Measurements from ENCODE around the gene PRPF38A. TPM values are rescaled to one million over a fixed set of nuclear protein-coding genes. Genes with fewer than 3 reads are reported as not detected.

The PRPF38A gene, protein sequence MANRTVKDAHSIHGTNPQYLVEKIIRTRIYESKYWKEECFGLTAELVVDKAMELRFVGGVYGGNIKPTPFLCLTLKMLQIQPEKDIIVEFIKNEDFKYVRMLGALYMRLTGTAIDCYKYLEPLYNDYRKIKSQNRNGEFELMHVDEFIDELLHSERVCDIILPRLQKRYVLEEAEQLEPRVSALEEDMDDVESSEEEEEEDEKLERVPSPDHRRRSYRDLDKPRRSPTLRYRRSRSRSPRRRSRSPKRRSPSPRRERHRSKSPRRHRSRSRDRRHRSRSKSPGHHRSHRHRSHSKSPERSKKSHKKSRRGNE
- total RNA-seq (18.2 TPM), polyA plus RNA-seq (ENCODE audit: insufficient read depth in 1 of 8, insufficient read length in 8 of 8, low replicate concordance in 1 of 8) (10 to 100 TPM; 38.2 to 49.2 (median 42.5) TPM)
- long read RNA-seq, donor 1, full-length matches to known transcripts, result 6 of 12 reads
- long read RNA-seq, donor 1, partial matches to known transcripts, result 6 of 12 reads
- long read RNA-seq, donor 1, other reads (novel, unspliced or antisense), result 0 of 12 reads
- long read RNA-seq, donor 2, full-length matches to known transcripts, result 2 of 2 reads
- long read RNA-seq, donor 2, partial matches to known transcripts, result 0 of 2 reads
- long read RNA-seq, donor 2, other reads (novel, unspliced or antisense), result 0 of 2 reads
- long read RNA-seq, donor 3, full-length matches to known transcripts, result 6 of 15 reads
- long read RNA-seq, donor 3, partial matches to known transcripts, result 9 of 15 reads
- long read RNA-seq, donor 3, other reads (novel, unspliced or antisense), result 0 of 15 reads
- long read RNA-seq, donor 4, full-length matches to known transcripts, result 11 of 11 reads
- long read RNA-seq, donor 4, partial matches to known transcripts, result 0 of 11 reads
- long read RNA-seq, donor 4, other reads (novel, unspliced or antisense), result 0 of 11 reads
- long read RNA-seq, donor 5, full-length matches to known transcripts, result 28 of 51 reads
- long read RNA-seq, donor 5, partial matches to known transcripts, result 17 of 51 reads
- long read RNA-seq, donor 5, other reads (novel, unspliced or antisense), result 6 of 51 reads
- long read RNA-seq, donor 6, full-length matches to known transcripts, result 14 of 14 reads
- long read RNA-seq, donor 6, partial matches to known transcripts, result 0 of 14 reads
- long read RNA-seq, donor 6, other reads (novel, unspliced or antisense), result 0 of 14 reads
- long read RNA-seq, donor 7, full-length matches to known transcripts, result 19 of 25 reads
- long read RNA-seq, donor 7, partial matches to known transcripts, result 6 of 25 reads
- long read RNA-seq, donor 7, other reads (novel, unspliced or antisense), result 0 of 25 reads
- long read RNA-seq, donor 8, full-length matches to known transcripts, result 12 of 19 reads
- long read RNA-seq, donor 8, partial matches to known transcripts, result 7 of 19 reads
- long read RNA-seq, donor 8, other reads (novel, unspliced or antisense), result 0 of 19 reads
- long read RNA-seq, donor 9, full-length matches to known transcripts, result 10 of 10 reads
- long read RNA-seq, donor 9, partial matches to known transcripts, result 0 of 10 reads
- long read RNA-seq, donor 9, other reads (novel, unspliced or antisense), result 0 of 10 reads
- long read RNA-seq, donor 10, full-length matches to known transcripts, result 11 of 11 reads
- long read RNA-seq, donor 10, partial matches to known transcripts, result 0 of 11 reads
- long read RNA-seq, donor 10, other reads (novel, unspliced or antisense), result 0 of 11 reads
- long read RNA-seq, donor 11, full-length matches to known transcripts, result 9 of 17 reads
- long read RNA-seq, donor 11, partial matches to known transcripts, result 8 of 17 reads
- long read RNA-seq, donor 11, other reads (novel, unspliced or antisense), result 0 of 17 reads

DNA sequence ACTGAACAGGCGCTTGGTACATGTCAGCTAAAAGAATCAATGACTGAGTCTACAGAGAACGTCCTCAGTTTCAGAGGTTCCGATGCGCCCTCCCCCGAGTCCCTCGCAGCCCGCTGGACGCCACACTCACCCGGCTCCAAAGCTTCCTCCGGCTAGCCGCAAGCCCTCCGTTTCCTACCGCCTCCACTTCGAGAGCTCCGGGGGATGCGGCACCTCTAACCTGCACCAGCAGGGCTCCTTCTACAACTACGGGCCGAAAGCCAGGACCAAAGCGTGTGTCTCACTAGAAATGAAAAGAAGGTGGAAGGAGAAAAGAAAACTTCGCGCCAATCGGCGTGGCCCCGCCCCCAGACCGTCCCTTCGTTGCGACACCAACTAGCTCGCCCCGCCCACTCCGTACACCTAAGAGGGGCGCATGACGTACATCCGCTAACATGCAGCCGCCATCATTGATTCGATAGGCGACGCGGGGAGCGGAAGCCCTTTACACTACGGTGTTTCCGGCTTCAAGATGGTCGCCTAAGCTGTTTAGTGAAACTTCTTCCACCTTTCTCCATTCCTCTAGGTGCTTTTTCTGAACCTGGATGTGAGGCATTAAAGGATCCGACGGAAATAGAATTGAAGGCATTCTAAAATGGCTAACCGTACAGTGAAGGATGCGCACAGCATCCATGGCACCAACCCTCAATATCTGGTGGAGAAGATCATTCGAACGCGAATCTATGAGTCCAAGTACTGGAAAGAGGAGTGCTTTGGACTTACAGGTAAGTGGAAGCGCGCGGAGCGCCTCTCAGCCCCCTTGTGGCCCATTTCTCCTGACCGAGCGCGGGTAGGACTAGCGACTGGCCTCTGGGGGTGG lies at the start of gene PRPF38A, which contains the start of gene ORC1:
Gene PRPF38A, plus strand, starts transcription at position 487 of the 859 bp plus-strand sequence. Its CDS starts 148 bp downstream, at position 635.
Gene ORC1, minus strand, starts transcription at position 308 of the 859 bp plus-strand sequence. CDS start 2,200 bp downstream, outside the sequence.
- H3K27me3 ChIP-seq (ENCODE audit: control insufficient read depth, insufficient read depth, low read length), result no peaks in the 10 kb centered on the region
- peaks cover 25% of the 10 kb centered on the region for H3K36me3 ChIP-seq (ENCODE audit: control insufficient read depth, insufficient read depth, low read length)
- DNase-seq, result peak; percentile 99
- 0% methylated on average over 43 of the region's 57 CpGs for WGBS (ENCODE audit: insufficient coverage)
- H3K27ac ChIP-seq (ENCODE audit: low read length), result peak within 1 kb of the TSS; percentile 93
- peaks cover 6% of the 10 kb centered on the region for H3K4me1 ChIP-seq (ENCODE audit: control insufficient read depth, insufficient read depth, low read length)
- H3K9me3 ChIP-seq (replicated peaks; ENCODE audit: control insufficient read depth, low read depth, low read length), result no peaks in the 10 kb centered on the region
- peak within 1 kb of the TSS; percentile 78 for H3K4me3 ChIP-seq (ENCODE audit: low read length)

DNA sequence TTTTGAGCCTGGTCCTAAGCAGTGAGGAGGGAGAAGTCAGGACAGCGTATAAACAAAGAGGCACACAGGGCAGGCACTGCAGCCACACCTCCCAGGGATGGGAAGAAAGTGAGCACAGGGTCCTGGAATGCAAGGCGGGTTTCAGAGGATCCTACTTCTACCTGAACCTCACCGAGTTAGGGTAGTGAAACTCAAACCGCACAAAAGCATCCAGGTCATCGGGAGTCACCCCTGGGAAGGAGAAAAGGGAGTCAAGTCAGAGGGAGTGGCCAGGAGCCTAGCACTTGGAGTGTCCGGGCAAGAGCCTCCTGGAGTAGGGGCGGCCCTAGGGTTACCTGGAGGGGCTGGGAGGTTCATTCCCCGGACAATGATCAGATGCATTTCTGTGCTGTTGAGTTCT lies 49.0 kb upstream of the PRPF38A start:
- WGBS (ENCODE audit: insufficient coverage), result 89% methylated on average over 6 of the region's 8 CpGs
- no peak for DNase-seq
- Histone ChIP-seq H3K9me3 (replicated peaks; ENCODE audit: control insufficient read depth, low read depth, low read length) (no peaks in the 10 kb centered on the region), H3K27ac (ENCODE audit: low read length) (no peak overlapping the region), H3K4me1 (ENCODE audit: control insufficient read depth, insufficient read depth, low read length) (no peaks in the 10 kb centered on the region), H3K4me3 (ENCODE audit: low read length) (no peak overlapping the region), H3K36me3 (ENCODE audit: control insufficient read depth, insufficient read depth, low read length) (peaks cover 92% of the 10 kb centered on the region), H3K27me3 (ENCODE audit: control insufficient read depth, insufficient read depth, low read length) (no peaks in the 10 kb centered on the region)

DNA sequence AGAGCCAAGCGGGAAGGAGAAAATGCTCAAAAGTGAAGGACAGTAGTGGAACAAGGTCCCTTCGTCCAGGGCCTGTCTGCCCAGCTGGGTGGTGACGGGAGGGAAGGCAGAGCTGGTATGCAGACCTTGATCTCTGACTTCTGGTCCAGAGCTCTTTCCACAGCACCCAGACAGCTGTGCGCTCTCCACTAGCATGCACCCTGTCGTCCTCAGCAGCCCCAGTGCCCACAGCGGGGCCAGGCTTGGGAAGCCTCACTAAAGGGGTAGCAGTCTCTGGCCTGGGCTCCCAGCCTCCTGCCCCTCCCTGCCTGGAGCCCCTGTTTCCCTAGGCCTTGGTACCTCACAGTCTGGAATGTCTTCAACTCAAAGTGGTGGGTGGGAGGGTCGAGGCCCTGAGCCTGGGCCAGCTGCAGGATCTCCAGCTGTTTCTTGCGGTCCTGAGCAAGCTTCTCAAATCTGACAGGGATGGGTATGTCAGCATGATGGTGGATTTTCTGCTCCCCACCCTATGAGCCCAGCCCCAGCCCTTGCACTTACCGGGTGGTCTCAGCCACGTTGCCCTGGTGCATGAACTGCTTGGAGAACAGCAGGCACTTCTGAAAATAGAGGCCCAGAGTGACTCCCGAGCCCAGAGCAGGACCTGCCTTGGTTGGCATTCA lies 48.4 kb upstream of the PRPF38A start:
- Histone ChIP-seq H3K27me3 (ENCODE audit: control insufficient read depth, insufficient read depth, low read length) (no peaks in the 10 kb centered on the region), H3K4me1 (ENCODE audit: control insufficient read depth, insufficient read depth, low read length) (no peaks in the 10 kb centered on the region), H3K27ac (ENCODE audit: low read length) (no peak overlapping the region), H3K9me3 (replicated peaks; ENCODE audit: control insufficient read depth, low read depth, low read length) (no peaks in the 10 kb centered on the region), H3K4me3 (ENCODE audit: low read length) (no peak overlapping the region), H3K36me3 (ENCODE audit: control insufficient read depth, insufficient read depth, low read length) (peaks cover 92% of the 10 kb centered on the region)
- no peak for DNase-seq
- WGBS (ENCODE audit: insufficient coverage), result 88% methylated on average over 8 of the region's 11 CpGs

DNA sequence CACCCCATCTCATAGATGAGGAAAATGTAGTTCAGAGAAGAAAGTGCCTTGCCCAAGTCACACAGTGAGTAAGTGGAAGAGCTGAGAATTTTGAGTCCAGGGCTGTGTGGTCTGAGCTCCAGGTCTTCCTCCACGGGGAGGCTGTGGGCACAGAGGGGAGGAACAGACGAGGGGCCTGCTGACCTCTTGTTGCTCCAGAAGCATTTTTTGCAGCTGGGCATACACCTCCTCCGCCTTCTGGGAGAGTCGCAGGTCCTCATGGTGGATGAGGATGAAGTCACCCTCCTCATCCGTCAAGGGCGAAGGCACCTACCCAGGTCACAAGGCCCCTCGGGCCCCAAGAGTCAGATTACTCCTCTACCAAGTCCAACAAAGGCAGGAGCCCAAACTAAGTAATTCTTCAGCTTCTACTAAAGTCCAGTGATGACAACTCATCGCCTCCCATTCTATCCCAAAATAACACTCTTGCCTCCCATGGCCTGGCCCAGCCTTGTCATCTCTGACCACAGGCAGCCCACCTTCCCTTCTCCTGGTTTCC lies 47.5 kb upstream of the PRPF38A start:
- DNase-seq, result no peak
- no peaks in the 10 kb centered on the region for H3K9me3 ChIP-seq (replicated peaks; ENCODE audit: control insufficient read depth, low read depth, low read length)
- H3K4me1 ChIP-seq (ENCODE audit: control insufficient read depth, insufficient read depth, low read length), result no peaks in the 10 kb centered on the region
- no peaks in the 10 kb centered on the region for H3K27me3 ChIP-seq (ENCODE audit: control insufficient read depth, insufficient read depth, low read length)
- H3K4me3 ChIP-seq (ENCODE audit: low read length), result no peak overlapping the region
- WGBS (ENCODE audit: insufficient coverage), result 89% methylated on average over 4 of the region's 8 CpGs
- peaks cover 99% of the 10 kb centered on the region for H3K36me3 ChIP-seq (ENCODE audit: control insufficient read depth, insufficient read depth, low read length)
- H3K27ac ChIP-seq (ENCODE audit: low read length), result no peak overlapping the region

DNA sequence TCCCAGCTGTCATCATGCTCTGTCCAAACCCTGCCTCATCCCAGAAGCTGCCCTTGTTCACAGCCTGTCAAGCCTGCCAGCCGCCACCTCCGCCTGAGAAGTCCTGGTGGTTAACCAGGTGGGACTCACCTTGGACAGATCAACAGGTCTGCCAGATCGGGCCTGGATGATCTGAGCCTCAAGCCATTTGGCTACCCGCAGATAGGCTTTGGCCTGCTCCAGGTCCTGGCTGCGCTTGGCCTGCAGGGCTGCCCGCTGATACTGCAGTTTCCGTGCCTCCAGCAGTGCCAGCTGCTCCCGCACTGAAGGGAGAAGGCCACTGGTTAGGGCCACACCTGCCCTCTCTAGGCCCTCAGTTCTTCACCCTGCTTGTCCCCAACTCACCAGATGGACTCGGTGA lies 47.0 kb upstream of the PRPF38A start:
- H3K9me3 ChIP-seq (replicated peaks; ENCODE audit: control insufficient read depth, low read depth, low read length), result no peaks in the 10 kb centered on the region
- 95% methylated on average over 9 of the region's 9 CpGs for WGBS (ENCODE audit: insufficient coverage)
- no peak overlapping the region for H3K4me3 ChIP-seq (ENCODE audit: low read length)
- H3K36me3 ChIP-seq (ENCODE audit: control insufficient read depth, insufficient read depth, low read length), result peaks cover 100% of the 10 kb centered on the region
- no peaks in the 10 kb centered on the region for H3K4me1 ChIP-seq (ENCODE audit: control insufficient read depth, insufficient read depth, low read length)
- no peaks in the 10 kb centered on the region for H3K27me3 ChIP-seq (ENCODE audit: control insufficient read depth, insufficient read depth, low read length)
- H3K27ac ChIP-seq (ENCODE audit: low read length), result no peak overlapping the region
- no peak for DNase-seq

DNA sequence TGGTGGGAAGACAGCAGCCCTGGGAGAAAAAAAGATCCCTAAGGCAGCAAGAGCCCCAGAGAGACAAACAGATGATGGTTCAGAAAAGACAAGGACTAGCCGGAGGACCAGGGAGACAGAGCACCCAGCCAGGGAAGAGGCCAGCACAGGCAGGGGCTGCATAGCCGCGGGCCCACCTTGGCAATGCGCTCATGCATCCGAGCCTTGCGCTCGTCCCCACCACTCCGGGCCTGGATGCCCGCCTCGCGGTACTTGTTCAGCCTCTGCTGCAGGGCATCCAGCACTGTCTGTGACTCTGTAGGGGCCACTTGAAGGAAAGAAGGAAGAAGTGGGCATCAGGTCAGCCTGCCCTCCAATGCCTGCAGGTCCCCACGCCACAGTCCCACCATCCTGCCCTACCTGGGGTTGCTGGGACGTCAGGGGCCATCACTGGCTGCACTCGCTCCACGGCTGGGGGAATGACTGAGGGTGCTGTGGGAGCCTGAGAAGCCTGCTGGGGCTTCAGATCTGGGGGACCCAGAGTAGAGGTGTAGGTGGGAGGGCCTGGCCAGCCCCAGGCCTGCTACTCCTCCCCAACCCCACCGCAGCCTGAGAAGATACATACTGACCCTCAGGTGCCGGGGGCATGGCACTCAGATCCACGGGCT lies 45.4 kb upstream of the PRPF38A start:
- no peaks in the 10 kb centered on the region for H3K9me3 ChIP-seq (replicated peaks; ENCODE audit: control insufficient read depth, low read depth, low read length)
- no peaks in the 10 kb centered on the region for H3K4me1 ChIP-seq (ENCODE audit: control insufficient read depth, insufficient read depth, low read length)
- DNase-seq, result no peak
- WGBS (ENCODE audit: insufficient coverage), result over 99% methylated on average over 16 of the region's 18 CpGs
- H3K27me3 ChIP-seq (ENCODE audit: control insufficient read depth, insufficient read depth, low read length), result no peaks in the 10 kb centered on the region
- peaks cover 94% of the 10 kb centered on the region for H3K36me3 ChIP-seq (ENCODE audit: control insufficient read depth, insufficient read depth, low read length)
- no peak overlapping the region for H3K27ac ChIP-seq (ENCODE audit: low read length)
- H3K4me3 ChIP-seq (ENCODE audit: low read length), result no peak overlapping the region

DNA sequence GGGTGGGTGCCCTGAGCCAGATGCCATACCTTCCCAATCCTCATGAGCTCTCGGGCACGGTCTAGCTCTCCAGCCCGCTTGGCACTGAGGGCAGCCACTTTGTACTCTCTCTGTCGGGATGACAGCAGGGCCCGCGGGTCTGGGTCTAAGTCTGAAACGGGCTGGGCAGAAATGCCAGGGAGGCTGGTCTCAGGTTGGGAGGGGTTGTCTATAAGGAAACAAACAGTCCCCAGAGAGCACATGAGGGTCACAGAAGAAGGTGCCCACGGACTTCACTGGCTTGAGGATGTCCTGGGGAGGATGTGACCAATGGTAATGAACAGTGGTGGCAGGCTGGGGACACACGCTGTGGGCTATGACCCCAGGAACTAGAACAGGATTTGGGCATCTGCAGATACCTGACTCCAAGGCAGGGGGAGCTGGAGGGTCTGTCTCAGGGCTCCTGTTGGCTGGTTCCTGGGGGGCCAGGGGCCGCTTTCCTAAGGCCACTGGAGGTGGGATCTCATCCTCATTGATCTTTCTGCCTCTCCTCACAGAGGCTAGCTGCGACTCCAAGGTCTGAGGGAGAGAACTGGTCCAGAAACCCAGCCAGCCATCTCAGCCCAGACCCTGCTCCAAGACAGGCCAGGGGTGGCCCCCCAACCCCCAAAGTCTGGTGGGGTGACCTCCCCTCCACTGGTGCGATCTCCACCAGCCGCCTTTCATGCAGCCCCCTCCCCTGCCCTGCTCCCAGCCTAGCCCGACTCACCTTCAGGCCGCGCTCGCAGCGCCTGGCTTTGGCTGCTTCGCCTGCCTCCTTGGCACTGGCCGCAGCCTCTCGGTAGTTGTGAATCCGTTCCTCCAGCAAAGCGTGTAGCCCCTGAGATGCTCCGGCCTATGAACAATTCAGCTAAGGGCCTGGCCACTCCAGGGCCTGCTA lies 44.5 kb upstream of the PRPF38A start:
- 91% methylated on average over 22 of the region's 24 CpGs for WGBS (ENCODE audit: insufficient coverage)
- Histone ChIP-seq H3K27me3 (ENCODE audit: control insufficient read depth, insufficient read depth, low read length) (no peaks in the 10 kb centered on the region), H3K4me1 (ENCODE audit: control insufficient read depth, insufficient read depth, low read length) (peaks cover 8% of the 10 kb centered on the region), H3K9me3 (replicated peaks; ENCODE audit: control insufficient read depth, low read depth, low read length) (no peaks in the 10 kb centered on the region), H3K4me3 (ENCODE audit: low read length) (no peak overlapping the region), H3K36me3 (ENCODE audit: control insufficient read depth, insufficient read depth, low read length) (peaks cover 89% of the 10 kb centered on the region), H3K27ac (ENCODE audit: low read length) (no peak overlapping the region)
- DNase-seq, result no peak

Measured in muscle of leg (tissue), 16 donors.